DMS153 treated with DMSO at 0.1 percent for 48 hours (cell line): Measurements from ENCODE around the gene APBB3.

ENCODE experiments used
- DNase-seq: peaks from one replicate; lab custom pipeline; 2025; ENCODE audit not compliant: unreplicated experiment; lab: John Stamatoyannopoulos, UW

APBB3 gene

DNA sequence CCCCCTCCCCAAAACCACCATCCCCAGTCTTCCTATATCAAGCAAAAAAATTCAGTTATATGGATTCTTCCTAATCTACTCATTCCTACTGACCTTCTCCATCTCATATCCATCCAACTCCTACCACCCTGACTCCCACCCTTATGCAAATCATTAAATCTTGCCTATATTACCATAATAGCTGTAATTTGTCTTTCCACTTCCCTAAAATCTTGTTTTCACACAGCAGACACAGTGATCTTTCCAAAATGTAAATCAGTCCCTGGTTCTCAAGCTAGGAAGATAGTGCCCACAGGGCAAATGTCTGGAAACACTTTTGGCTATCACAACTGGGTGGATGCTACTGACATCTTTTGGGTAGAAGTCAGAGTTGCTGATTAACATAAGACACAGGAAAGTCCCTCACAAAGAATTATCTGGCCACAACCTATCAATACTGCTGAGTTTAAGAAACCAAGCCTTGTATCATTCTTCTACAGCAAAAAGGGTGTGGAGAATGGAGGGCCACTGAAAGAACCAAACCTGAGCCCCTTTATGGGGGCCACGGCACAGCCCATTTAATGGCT, 8.6 kb downstream of the APBB3 start:
- no peak for DNase-seq

DNA sequence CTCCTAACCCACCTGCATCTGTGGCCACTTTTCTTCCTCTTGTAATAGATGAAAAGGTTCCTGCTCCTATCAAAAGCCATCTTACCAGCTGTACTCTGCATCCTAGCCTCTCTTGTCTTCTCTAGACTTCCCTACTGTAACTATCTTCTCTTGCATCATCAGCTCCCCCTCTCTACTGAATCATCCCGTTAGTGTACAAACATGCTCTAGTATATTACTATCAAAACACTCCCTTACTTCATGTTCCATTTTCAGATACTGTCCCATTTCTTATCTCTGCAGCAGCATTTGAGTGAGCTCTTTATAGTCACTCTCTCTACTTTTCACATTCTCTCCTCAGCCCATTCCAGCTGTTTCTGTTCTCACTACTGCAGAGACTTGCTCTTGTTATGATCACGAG, 9.9 kb downstream of the APBB3 start:
- DNase-seq, result no peak

DNA sequence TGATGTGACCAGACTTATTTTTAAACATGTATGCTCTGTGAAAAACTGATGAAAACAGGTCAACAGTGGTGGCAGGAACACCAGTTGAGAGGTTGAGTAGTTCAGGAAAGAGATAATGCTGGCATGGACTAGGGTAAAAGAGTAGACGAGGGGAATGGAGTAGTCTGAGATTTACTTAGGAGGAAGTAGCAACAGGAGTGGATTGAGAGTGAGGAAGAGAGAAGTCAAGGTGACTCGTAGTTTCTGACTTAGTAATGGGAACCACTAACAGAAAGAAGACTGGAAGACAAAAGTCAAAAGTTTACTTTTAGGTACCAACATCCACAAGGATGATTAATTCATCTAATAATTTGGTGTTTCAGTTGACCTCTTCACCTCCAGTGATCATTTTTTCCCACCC, 10.7 kb downstream of the APBB3 start:
- no peak for DNase-seq

DNA sequence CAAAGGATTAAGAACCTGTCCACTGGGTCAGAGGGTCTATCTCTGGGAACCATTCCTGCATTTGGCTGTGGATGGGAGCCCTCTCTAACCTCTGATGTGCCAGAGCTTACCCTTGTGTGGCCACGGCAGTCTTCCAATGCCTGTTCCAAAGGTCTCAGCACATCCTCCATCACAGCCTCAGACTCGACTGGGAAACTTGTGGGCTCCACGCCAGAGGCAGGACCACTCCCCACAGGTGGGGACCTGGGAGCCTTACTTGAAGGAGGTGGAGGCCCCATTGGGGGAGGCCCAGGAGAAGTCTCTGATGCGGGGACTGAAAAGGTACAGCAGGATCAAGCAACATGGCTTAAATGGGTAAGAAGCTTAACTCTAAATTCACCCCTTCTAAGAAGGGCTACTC, 12.5 kb downstream of the APBB3 start:
- no peak for DNase-seq

DNA sequence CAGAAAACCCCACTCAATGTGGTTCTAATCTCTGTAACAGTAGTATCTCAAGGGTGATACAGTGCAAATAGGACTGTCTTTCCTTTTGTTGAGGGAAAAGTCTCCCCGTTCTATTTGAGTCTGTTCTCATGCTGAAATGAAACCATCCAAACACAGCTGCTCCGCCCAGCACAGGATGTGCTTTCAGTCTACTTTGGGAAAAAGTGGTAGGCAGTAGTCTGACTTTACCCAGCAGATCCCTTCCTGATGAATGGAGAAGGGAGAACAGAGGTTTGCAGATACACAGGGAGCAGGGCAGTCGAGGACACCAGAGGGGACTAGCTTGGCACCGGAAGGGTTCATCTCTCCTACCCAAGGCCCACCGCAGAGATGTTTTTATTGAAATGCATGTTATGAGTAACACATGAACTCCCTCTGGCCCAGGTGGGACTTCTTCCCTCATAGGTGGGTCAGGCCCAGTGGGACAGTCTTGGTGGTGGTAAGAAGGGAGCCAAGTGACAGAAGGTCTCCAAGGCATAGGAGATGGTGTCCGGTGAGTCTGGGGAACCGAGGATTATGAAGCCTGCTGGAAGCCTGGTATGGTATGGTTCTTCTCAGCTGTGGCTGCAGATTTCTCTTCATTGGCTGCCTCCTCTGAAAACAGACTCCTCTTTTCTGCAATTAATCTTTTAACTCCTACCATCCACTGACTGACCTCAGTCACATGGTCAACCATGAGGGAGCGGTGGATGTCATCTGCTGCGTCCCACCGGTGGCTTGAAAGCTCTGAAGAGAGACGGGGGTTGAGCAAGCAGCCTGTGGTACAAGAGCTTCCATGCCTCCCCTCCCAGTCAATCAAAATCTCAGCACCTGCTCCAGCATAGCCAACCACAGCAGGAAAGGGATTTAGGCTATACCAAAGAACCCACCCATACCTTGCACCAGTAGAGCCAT, 14.0 kb downstream of the APBB3 start:
- no peak for DNase-seq

DNA sequence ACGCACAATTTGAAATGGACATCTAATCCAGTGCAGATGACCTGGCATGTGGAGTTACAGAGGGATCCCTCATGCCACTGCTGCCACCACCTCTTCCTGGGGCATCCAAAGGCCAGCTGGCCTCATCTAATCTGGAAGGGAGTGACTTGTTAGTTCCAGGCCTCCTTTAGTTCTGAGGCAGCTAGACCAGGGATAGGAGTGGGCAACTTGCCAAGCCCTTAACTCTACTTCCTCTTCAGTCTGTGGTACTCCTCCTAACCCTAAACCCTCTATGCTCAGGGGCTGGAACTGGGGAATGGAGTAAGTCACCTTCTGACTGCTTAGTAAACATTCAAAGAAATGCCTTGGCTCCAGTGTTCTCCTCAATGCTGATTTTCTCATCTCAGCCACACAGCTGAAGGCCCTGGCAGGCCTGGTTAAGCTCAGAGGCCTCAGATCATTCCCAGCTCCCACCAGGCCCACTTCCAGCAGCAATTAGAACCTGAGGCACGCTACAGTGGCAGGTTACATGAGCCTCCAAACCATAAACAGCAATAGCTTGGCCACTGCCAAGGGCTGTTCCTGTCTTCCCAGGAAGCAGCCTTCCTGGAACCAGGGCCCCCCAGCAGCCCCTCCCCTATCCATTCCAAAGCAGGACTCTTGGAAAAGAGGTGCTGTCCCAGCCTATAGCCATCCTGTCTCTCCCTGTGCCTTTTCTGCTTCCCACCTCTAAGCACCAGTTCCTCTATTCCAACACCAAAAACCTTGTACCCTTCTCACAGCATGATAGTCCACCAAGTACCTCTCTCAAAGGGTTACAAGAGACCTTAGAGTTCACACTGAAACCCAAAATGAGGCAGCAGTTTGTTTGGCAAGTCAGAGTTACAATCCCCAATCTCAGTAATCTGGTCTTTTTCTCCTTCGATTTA, 14.9 kb downstream of the APBB3 start:
- DNase-seq, result no peak

DNA sequence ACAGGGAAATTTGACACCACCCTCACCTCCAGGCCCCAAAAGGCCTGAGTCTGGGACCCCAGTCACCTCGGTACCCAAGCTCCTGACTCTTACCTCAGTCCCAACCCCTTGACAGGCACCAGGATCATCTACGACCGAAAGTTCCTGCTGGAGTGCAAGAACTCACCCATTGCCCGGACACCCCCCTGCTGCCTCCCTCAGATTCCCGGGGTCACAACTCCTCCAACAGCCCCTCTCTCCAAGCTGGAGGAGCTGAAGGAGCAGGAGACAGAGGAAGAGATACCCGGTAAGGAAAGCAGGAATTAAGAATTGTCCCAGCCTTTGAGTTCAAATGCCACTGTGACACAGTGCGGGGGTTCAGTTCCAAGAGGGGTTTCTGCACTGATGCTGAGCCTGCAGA, 15.6 kb downstream of the APBB3 start:
- no peak for DNase-seq

DNA sequence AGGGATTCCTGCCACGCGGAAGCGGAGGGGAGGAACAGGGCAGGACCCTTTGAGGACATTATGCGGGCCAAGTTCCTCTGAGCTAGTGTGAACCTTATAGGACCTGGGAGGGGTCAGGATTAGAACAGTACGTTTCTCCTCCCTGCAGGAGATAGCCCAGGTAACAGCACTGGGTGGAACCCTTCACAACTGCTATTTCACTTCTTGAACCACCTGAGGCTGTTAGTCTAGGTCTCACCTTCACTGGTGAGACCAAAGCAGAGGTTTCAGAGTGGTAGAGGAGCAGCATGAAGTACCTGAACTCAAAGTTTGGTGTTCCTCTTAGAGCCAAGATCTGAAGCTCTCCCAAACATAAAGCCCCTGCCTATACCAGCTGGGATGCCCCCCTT, 16.1 kb downstream of the APBB3 start:
- DNase-seq, result no peak

DNA sequence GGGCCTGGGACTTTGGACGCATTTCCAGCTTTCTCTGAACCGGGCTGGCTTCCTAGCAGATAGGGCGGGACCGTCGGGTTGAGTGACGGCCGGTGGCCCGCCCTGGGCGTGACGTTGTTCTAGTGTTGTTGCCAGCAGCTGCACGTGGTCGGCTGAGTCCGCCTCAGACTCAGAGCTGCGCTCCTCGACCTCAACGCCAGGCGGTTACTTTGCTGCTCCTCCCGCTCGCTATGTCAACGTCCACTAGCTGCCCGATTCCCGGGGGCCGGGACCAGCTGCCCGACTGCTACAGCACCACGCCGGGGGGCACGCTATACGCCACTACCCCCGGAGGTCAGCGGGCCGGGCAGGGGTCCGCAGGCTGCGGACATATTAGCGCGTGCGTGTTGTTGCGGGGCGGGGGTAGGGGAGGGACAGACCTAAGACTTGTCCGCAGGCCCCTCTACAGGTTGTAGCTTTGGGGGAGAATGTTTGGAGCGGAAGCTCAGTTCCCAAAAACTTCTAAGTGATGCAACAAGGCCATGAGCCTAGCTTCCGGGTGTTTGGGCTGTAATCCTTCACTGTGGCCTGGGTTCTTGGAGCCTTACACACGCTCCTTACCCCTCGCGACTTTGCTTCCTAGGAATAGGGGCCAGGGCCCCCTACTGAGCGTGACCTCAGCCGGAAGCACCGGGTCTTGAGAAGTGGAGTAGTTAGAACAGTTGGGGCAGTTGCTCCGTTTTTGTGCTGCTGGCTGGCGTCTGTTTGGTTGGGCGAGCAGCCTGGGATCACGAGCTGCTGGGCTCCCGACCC, 16.7 kb downstream of the APBB3 start, which contains the start of gene EIF4EBP3:
Gene EIF4EBP3, plus strand, starts transcription at position 155 of the 792 bp plus-strand sequence. Its CDS starts 76 bp downstream, at position 231.
- peak; percentile 69 for DNase-seq

DNA sequence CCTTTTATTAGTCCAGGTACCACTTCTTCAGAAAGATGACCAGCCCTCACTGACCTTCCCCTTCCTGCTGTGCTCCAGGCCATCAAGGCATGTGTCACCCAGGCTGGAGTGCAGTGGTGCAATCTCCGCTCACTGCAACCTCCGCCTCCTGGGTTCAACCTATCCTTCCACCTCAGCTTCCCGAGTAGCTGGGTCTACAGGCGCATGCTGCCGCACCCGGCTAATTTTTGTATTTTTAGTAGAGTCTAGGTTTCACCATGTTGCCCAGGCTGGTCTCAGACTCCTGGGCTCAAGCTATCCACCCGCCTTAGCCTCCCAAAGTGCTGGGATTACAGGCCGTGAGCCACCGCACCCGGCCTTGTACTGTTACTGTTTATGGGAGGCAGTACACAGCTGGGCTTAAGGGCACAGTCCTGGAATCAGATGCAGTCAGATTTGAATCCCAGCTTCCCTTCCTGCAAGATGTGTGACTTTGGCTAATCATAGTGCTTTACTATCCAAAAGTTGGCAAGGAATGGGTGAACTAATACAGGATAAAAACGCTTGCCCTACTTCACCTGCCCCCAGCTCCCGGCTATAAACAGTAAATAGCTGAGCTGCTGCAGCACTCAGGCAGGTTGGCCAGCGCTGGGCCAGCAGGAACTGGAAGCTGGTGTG, 17.4 kb downstream of the APBB3 start:
- no peak for DNase-seq

DNA sequence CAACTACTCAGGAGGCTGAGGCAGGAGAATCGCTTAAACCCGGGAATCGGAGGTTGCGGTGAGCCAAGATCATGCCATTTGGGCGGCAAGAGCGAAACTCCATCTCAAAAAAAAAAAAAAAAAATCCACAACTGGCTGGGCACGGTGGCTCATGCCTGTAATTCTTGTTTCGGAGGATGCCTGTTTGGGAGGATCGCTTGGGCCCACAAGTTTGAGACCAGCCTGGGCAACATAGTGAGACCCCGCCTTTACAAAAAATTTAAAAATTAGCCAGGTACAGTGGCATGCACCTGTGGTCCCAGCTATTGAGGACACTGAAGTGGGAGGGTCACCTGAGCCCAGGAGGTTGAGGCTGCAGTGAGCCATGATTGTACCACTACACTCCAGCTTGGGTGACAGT, 18.8 kb downstream of the APBB3 start:
- DNase-seq, result no peak

DNA sequence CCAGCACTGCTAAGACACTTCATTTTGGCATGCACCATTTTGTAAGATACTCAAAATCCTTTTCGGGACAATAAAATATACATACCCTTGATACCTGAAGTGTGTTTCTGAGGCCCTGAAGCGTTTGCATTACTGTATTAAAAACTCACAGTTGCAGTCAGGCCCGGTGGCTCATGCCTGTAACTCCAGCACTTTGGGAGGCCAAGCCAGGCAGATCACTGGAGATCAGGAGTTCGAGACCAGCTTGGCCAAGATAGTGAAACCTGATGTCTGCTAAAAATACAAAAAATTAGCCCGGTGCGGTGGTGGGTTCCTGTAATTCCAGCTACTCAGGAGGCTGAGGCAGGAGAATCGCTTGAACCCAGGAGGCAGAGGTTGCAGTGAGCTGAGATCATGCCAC, 19.4 kb downstream of the APBB3 start:
- no peak for DNase-seq

DNA sequence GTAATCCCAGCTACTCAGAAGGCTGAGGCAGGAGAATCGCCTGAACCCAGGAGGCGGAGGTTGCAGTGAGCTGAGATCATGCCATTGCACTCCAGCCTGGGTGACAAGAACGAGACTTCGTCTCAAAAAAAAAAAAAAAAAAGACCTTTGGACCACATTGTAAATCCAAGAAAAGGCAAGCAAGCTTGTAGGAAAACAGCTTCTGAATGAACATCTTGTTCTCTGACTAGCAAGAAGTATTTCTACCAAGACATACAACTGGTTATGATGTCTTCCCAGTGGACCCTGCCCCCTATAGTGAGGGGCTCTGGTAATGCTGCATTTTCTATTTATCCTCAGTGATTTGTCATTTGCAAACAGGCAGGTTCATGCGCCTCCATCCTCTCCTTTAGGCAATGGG, 21.4 kb downstream of the APBB3 start:
- DNase-seq, result no peak

DNA sequence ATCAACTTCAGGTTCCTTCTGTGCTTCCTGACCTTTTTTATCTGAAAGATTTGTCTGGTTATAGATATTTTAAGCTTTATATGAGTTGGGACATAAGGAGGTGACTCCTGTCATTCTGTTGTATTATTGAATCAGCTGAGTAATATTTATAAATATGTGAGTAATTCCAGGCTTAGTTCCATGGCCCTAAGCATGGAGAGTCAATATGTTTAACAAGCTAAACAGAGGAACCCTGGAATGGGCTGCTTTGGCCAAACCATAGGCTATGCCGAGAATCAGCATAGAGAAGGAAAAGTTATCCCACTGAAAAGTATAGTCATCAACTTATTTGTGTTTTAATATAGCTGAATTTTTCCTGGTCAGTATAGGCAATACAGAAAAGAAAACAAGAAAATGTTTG, 24.2 kb downstream of the APBB3 start:
- DNase-seq, result no peak

DNA sequence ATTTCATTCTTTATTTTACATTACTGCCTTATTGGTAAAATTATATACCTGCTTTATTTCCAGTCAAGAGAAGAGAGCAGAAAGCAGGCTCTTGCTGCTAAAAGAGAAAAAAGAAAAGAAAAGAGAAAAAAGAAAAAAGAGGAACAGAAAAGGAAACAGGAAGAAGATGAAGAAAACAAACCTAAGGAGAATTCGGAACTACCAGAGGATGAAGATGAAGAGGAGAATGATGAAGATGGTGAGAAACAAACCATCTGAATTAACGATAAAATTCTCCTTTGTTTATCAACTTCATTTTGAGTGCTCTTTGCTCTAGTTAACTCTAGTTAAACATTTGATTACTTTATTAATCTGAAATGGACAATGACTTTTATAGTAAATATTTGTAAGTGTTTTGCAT, 40.4 kb downstream of the APBB3 start:
- DNase-seq, result no peak

DNA sequence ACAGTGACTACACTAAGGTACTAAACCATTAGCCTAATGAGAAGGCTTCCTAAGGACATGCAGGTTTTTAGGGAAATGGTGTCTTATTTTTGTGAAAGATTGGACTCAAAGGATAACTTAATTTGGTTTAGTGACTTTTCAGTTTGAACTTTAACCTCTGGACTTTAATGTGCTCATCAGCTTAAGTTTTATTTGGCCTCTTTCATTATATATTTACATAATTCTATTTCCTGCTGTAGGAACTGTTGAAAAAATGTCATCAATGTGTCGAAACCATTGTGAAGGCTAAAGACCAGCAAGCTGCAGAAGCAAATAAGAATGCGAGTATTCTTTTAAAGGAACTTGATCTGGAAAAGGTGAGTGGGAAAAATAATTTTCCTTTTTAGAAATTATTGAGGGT, 51.3 kb downstream of the APBB3 start:
- no peak for DNase-seq

DNA sequence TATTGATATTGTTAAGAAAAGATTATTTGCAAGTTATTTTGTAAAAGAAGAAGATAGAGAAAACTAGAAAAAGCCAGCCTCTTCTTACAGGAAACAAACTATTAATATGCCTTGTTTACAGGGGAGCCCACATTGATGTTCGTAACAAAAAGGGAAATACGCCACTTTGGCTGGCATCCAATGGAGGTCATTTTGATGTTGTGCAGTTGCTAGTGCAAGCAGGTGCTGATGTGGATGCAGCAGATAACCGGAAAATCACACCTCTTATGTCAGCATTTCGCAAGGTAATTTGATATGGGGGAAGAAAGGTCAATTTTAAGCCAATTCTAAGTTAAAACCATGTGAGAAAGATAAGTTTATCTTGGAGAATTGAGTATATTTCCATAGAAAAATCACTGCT, 54.5 kb downstream of the APBB3 start:
- no peak for DNase-seq
